SK-N-MC (cell line): ENCODE measurements around the gene OPA3.
"Not testable (repeated sequence)": the region's sequence is repeated elsewhere in the genome, so short reads cannot be mapped to it uniquely, and the experiment has no call there.

ENCODE experiments used
- DNase-seq: peaks from one replicate; pipeline ENCODE4 v3.0.0-alpha.2; 2011; ENCODE audit warnings: low read depth, low spot score
- H3K27ac ChIP-seq: fragments of 200-600 bp; sonication (generic); 2 replicates; pipeline ENCODE4 v1.5.1; 2016; ENCODE audit warnings: mixed run types
- H3K36me3 ChIP-seq: fragments of 200-600 bp; sonication (generic); 2 replicates; pipeline ENCODE4 v1.6.1; 2017; ENCODE audit warnings: antibody characterized with exemption, low read length, mixed read lengths; ENCODE audit not compliant: insufficient read depth
- H3K4me3 ChIP-seq: fragments of 200-600 bp; sonication (generic); 2 replicates; pipeline ENCODE4 v1.5.1; 2016
- H3K9ac ChIP-seq: fragments of 200-600 bp; sonication (generic); 2 replicates; pipeline ENCODE4 v1.8.0; 2017; ENCODE audit warnings: mixed run types, mixed read lengths; ENCODE audit not compliant: insufficient read length
- H3K9me3 ChIP-seq: fragments of 200-600 bp; sonication (generic); 2 replicates; pipeline ENCODE4 v1.6.1; 2017; ENCODE audit warnings: low read depth, mild to moderate bottlenecking, antibody characterized with exemption, low read length, moderate library complexity, mixed read lengths
- EZH2 ChIP-seq: fragments of 200-600 bp; sonication (generic); IDR thresholded peaks from one replicate; pipeline ENCODE4 v1.6.1; 2017; ENCODE audit warnings: antibody characterized with exemption
- FOXP2 ChIP-seq: optimal IDR thresholded peaks from 2 replicates; pipeline ENCODE3; 2011; ENCODE audit warnings: mild to moderate bottlenecking, moderate library complexity; ENCODE audit not compliant: insufficient read depth; ENCODE audit errors: extremely low read length, control extremely low read depth
- POLR2AphosphoS5 ChIP-seq: IDR thresholded peaks from 2 replicates; pipeline ENCODE4 v1.6.1; 2012; ENCODE audit warnings: mild to moderate bottlenecking, low read depth, low read length, borderline replicate concordance

The OPA3 gene

GRCh38 chr19:45517238-45517637 is 67.4 kb downstream of the OPA3 start:
- Histone ChIP-seq H3K27ac (no peak overlapping the region), H3K9ac (no peak overlapping the region), H3K9me3 (no peaks in the 10 kb centered on the region), H3K36me3 (no peaks in the 10 kb centered on the region; the same call in 1 of the 2 replicates), H3K4me3 (no peak overlapping the region)
- DNase-seq: no peak
- TF ChIP-seq POLR2AphosphoS5: no peak
- TF ChIP-seq FOXP2: no peak
- no peak for TF ChIP-seq EZH2

DNA sequence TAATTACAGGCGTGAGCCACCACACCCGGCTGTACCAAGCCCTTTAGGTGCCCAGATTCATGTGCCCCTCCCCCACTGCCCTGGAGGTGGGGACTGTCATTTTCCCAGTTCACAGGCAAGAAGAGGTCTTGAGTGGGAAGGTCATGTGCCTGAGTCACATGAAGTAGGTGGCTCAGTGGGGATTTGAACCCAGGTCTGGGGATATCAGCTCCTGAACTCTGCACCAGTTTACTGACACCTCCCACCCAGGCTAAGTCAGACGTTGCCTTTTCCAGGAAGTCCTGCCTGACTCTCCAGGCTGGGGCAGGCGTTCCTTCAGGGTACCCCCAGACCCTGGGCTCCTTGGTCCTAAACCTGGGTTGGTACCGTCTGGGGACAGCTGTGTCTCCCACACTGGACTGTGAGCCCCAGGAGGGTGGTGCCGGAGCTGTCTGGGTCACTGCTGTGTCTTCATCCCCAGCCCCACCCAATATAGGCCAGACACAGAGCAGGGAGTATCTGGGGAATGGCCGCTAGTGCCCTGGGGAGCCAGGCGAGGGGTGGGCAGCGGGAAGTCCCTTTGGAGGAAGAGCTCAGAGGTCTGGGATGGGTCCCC is 68.7 kb downstream of the OPA3 start:
- no peak overlapping the region for H3K27ac ChIP-seq
- TF ChIP-seq EZH2: no peak
- TF ChIP-seq POLR2AphosphoS5: no peak
- TF ChIP-seq FOXP2: no peak
- DNase-seq: no peak
- no peaks in the 10 kb centered on the region; the same call in 1 of the 2 replicates for H3K36me3 ChIP-seq
- H3K4me3 ChIP-seq: no peak overlapping the region
- no peaks in the 10 kb centered on the region for H3K9me3 ChIP-seq
- no peak overlapping the region for H3K9ac ChIP-seq

GRCh38 chr19:45515081-45515624 is 69.4 kb downstream of the OPA3 start:
- no peak overlapping the region for H3K27ac ChIP-seq
- DNase-seq: no peak

GRCh38 chr19:45514376-45515051 is 70.1 kb downstream of the OPA3 start:
- H3K9me3 ChIP-seq: no peaks in the 10 kb centered on the region
- no peak overlapping the region for H3K9ac ChIP-seq
- no peak overlapping the region for H3K4me3 ChIP-seq
- no peak for DNase-seq
- TF ChIP-seq POLR2AphosphoS5 (no peak), EZH2 (no peak), FOXP2 (no peak)
- H3K36me3 ChIP-seq: no peaks in the 10 kb centered on the region; the same call in 1 of the 2 replicates
- no peak overlapping the region for H3K27ac ChIP-seq

More at GRCh38 chr19:45515081-45515624, 69.4 kb downstream of the OPA3 start:
- Histone ChIP-seq H3K9me3 (no peaks in the 10 kb centered on the region), H3K4me3 (no peak overlapping the region), H3K36me3 (no peaks in the 10 kb centered on the region; the same call in 1 of the 2 replicates), H3K9ac (no peak overlapping the region)
- TF ChIP-seq POLR2AphosphoS5 (no peak), FOXP2 (no peak), EZH2 (no peak)

DNA sequence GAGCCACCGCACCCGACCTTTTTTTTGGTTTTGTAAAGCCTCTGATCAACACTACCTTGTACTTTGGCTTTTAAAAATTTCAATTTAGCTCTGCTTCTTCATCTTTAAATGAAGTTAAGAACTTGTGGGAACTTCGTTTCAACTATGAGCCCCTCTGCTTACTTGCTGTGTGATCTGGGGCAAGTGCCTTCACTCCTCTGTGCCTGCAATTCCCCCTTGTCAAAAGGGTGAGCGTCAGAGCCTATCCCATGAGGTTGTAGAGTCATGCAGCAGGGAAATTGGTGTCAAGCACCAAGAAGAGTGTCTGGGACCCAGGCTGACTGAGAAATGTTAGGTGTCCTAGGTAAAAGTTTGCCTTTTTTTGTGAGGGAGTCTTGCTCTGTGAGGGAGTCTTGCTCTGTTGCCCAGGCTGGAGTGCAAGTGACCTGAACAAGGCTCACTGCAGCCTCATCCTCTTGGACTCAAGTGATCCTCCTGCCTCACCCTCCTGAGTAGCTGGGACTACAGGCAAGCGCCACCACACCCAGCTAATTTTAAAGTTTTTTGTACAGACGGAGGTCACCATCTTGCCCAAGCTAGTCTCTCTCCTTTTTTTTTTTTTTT is 71.6 kb downstream of the OPA3 start:
- no peak for DNase-seq
- TF ChIP-seq POLR2AphosphoS5: no peak
- TF ChIP-seq EZH2: no peak
- TF ChIP-seq FOXP2: no peak
- no peak overlapping the region for H3K4me3 ChIP-seq
- no peaks in the 10 kb centered on the region for H3K9me3 ChIP-seq
- H3K27ac ChIP-seq: no peak overlapping the region
- no peaks in the 10 kb centered on the region for H3K36me3 ChIP-seq
- H3K9ac ChIP-seq: no peak overlapping the region

DNA sequence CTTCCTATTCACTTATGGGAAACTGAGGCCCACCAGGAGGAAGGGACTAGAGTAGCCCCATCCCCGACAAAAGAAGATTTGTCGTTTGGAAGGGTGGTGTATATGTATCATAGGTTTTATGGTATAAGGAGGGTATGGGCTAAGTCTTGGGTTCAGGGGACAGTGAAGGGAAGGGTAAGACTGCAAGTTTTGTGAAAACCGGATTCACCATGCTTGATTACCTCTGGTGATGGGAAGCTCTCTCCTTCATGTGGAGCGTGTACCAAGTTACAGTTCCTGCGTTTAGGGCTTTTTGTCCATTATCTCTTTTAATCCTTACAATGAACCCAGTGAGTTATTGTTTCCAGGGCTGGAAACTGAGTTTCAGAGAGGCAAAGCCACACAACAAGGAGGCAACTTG is 73.5 kb downstream of the OPA3 start:
- no peaks in the 10 kb centered on the region for H3K9me3 ChIP-seq
- DNase-seq: no peak
- H3K36me3 ChIP-seq: no peaks in the 10 kb centered on the region
- TF ChIP-seq FOXP2 (no peak), POLR2AphosphoS5 (no peak), EZH2 (no peak)
- no peak overlapping the region for H3K9ac ChIP-seq
- H3K27ac ChIP-seq: no peak overlapping the region
- no peak overlapping the region for H3K4me3 ChIP-seq

DNA sequence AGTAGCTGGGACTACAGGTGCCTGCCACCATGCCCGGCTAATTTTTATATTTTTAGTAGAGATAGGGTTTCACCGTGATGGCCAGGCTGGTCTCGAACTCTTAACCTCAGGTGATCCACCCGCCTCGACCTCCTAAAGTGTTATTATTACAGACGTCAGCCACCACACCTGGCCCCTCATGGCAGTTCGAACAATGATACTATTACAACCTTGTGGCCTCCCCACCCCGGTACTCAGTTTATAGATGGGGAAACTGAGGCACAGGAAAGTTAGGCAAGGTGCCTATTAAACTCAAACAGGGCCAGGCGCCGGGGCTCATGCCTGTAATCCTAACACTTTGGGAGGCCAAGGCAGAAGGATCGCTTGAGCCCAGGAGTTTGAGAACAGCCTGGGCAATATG is 74.2 kb downstream of the OPA3 start:
- H3K36me3 ChIP-seq, H3K9me3 ChIP-seq, H3K4me3 ChIP-seq, H3K27ac ChIP-seq, DNase-seq, H3K9ac ChIP-seq: not testable (repeated sequence)

DNA sequence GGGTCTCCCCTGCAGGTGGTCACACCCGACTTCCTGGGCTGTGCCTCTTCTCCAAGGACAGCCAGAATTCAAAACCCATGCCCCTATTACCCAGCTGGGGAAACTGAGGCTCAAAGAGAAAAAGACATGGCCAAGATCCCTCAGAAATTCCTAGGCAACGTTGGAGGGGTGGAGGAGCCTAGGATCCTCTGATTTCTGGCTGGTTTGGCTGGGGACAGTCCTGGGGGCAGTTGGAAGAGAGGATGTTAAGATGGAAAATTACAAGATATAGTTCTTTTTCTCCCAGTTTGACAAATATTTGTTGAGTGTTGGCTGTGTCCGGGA is 74.9 kb downstream of the OPA3 start:
- Histone ChIP-seq H3K27ac (peak overlapping the region; percentile 62; the same call in 1 of the 2 replicates), H3K9me3 (no peaks in the 10 kb centered on the region), H3K4me3 (no peak overlapping the region), H3K36me3 (no peaks in the 10 kb centered on the region), H3K9ac (no peak overlapping the region)
- no peak for DNase-seq
- TF ChIP-seq EZH2 (no peak), POLR2AphosphoS5 (no peak), FOXP2 (no peak)
